Lung (tissue), 12 donors: Measurements from ENCODE around the gene ZMIZ2. TPM values are rescaled to one million over a fixed set of nuclear protein-coding genes. Genes with fewer than 3 reads are reported as not detected.

Source experiments
- ATAC-seq: fragments of 200-7000 bp; cut with Tn5 transposase; one replicate; pipeline ENCODE4 v1.9.1; 2020; ENCODE audit warnings: moderate number of reproducible peaks; ENCODE audit not compliant: insufficient read depth, low FRiP score
- DNase-seq, 3 donors: peaks; one replicate each; pipeline ENCODE4 v3.0.0-alpha.2; 2013 to 2017
- H3K27ac ChIP-seq, 2 donors: one replicate each; pipeline ENCODE4 v1.5.1; 2013; ENCODE audit warnings: mild to moderate bottlenecking in 2 of 2, moderate library complexity in 2 of 2, control low read depth in 1 of 2, inconsistent platforms in 1 of 2, low read depth in 1 of 2, low read length in 1 of 2
- H3K27me3 ChIP-seq, 3 donors: one replicate each; pipeline ENCODE4 v1.5.1; 2013; ENCODE audit warnings: low read length in 2 of 3; ENCODE audit not compliant: control insufficient read depth in 3 of 3, insufficient read depth in 3 of 3
- H3K36me3 ChIP-seq, 4 donors: one replicate each; pipeline ENCODE4 v1.5.1; 2013; ENCODE audit warnings: low read length in 4 of 4, mild to moderate bottlenecking in 1 of 4, moderate library complexity in 1 of 4; ENCODE audit not compliant: control insufficient read depth in 4 of 4, insufficient read depth in 4 of 4
- H3K4me1 ChIP-seq, 5 donors: one replicate each; pipeline ENCODE4 v1.5.1; 2013; ENCODE audit warnings: low read length in 5 of 5, mild to moderate bottlenecking in 2 of 5, moderate library complexity in 1 of 5; ENCODE audit not compliant: control insufficient read depth in 5 of 5, insufficient read depth in 5 of 5
- H3K4me3 ChIP-seq: one replicate; pipeline ENCODE4 v1.5.1; 2013; ENCODE audit warnings: mild to moderate bottlenecking, control low read depth, moderate library complexity
- H3K9ac ChIP-seq, 2 donors: one replicate each; pipeline ENCODE4 v1.5.1; 2013; ENCODE audit warnings: low read length in 2 of 2, control low read depth in 1 of 2; ENCODE audit not compliant: insufficient read depth in 1 of 2
- H3K9me3 ChIP-seq, 4 donors: one replicate each; pipeline ENCODE4 v1.5.1; 2013; ENCODE audit warnings: low read length in 3 of 4, mild to moderate bottlenecking in 1 of 4, moderate library complexity in 1 of 4; ENCODE audit not compliant: control insufficient read depth in 4 of 4, insufficient read depth in 3 of 4
- CTCF ChIP-seq: IDR thresholded peaks from 2 replicates; pipeline ENCODE4 v1.5.1; 2012; ENCODE audit warnings: mild to moderate bottlenecking; ENCODE audit errors: control extremely low read depth, extremely low read depth
- whole genome bisulfite sequencing, 2 donors: extraction: QIAGEN DNeasy Blood & Tissue Kit; methylation state at CpG; one replicate each; pipeline ENCODE4 v1.1.7; 2013; 5-methylcytosine and 5-hydroxymethylcytosine counted together
- polyA plus RNA-seq, 2 donors: library from polyadenylated mRNA; stranded (reverse); fragments of 200-250 nt; gene quantifications; one replicate each; pipeline ENCODE4 v1.2.1, GENCODE V29; 2013
- total RNA-seq, 2 donors: library from RNA; depleted of rRNA in 1 of 2; stranded (reverse); fragments of >200 nt in 1 of 2; gene quantifications; one replicate each; pipeline ENCODE4 v1.2.1, GENCODE V29; 2014 to 2021
- donor health status: control.
- donor health status: control.
- donor health status: Bipolar disorder and iron deficiency.
- donor health status: healthy.
- donor health status: DM: yes; HTN: yes; CAD: no.

Gene ZMIZ2
- total and polyA plus RNA-seq, 4 donors, result 26.2 to 103 (median 53.7) TPM

- TF ChIP-seq CTCF, result no peak
- Histone ChIP-seq H3K9me3 (no peaks in the 10 kb centered on the region), H3K4me1 (no peaks in the 10 kb centered on the region), H3K9ac (no peak overlapping the region), H3K36me3 (peaks cover 0 to 10% (median 2%) of the 10 kb centered on the region in 4 donors), H3K27me3 (no peaks in the 10 kb centered on the region), H3K27ac (no peak overlapping the region), H3K4me3 (no peak overlapping the region)
- DNase-seq (no peak), ATAC-seq (no peak)
- WGBS, 2 donors, result 89 to 90% methylated on average over 4 of the region's 4 CpGs
These were observed 60.3 kb downstream of the ZMIZ2 start for GRCh38 chr7:44808914-44809393.

GRCh38 chr7:44811093-44811492, 62.4 kb downstream of the ZMIZ2 start:
- Histone ChIP-seq H3K4me3 (no peak overlapping the region), H3K9ac (no peak overlapping the region), H3K27ac (no peak overlapping the region), H3K4me1 (no peaks in the 10 kb centered on the region), H3K36me3 (no peaks in the 10 kb centered on the region), H3K9me3 (no peaks in the 10 kb centered on the region), H3K27me3 (no peaks in the 10 kb centered on the region)
- DNase-seq (no peak), ATAC-seq (no peak)
- TF ChIP-seq CTCF, result no peak

GRCh38 chr7:44811571-44811970, 62.9 kb downstream of the ZMIZ2 start:
- Histone ChIP-seq H3K9ac (no peak overlapping the region), H3K36me3 (no peaks in the 10 kb centered on the region), H3K27ac (no peak overlapping the region), H3K9me3 (no peaks in the 10 kb centered on the region), H3K4me3 (no peak overlapping the region), H3K27me3 (no peaks in the 10 kb centered on the region), H3K4me1 (no peaks in the 10 kb centered on the region)
- no peak for TF ChIP-seq CTCF
- ATAC-seq, result no peak
- whole genome bisulfite sequencing, 2 donors, result 95 to 96% methylated on average over 6 of the region's 6 CpGs
- DNase-seq, result no peak

GRCh38 chr7:44814919-44815318, 66.3 kb downstream of the ZMIZ2 start:
- 86 to 93% methylated on average over 2 of the region's 2 CpGs for WGBS, 2 donors
- TF ChIP-seq CTCF, result no peak
- no peak overlapping the region for H3K4me3 ChIP-seq
- no peaks in the 10 kb centered on the region for H3K36me3 ChIP-seq
- ATAC-seq (no peak), DNase-seq (no peak)
- H3K27me3 ChIP-seq, result no peaks in the 10 kb centered on the region
- no peak overlapping the region for H3K9ac ChIP-seq
- H3K4me1 ChIP-seq, result no peaks in the 10 kb centered on the region
- H3K9me3 ChIP-seq, result no peaks in the 10 kb centered on the region
- no peak overlapping the region for H3K27ac ChIP-seq
